Neural progenitor cell (in vitro differentiated cells): ENCODE results near the gene LRFN2. TPM values are rescaled to one million over a fixed set of nuclear protein-coding genes. Genes with fewer than 3 reads are reported as not detected.

Experiments
- DNase-seq: peaks from one replicate; pipeline ENCODE4 v3.0.0-alpha.2; 2016; ENCODE audit warnings: low spot score
- H2AFZ ChIP-seq: fragments of 200-600 bp; sonication (generic); replicated peaks from 2 replicates; pipeline ENCODE4 v1.6.1; 2016; ENCODE audit warnings: antibody characterized with exemption
- H3F3A ChIP-seq: fragments of 200-600 bp; sonication (generic); 2 replicates; pipeline ENCODE4 v1.6.1; 2016; ENCODE audit warnings: antibody characterized with exemption, low read depth
- H3K27ac ChIP-seq: fragments of 200-600 bp; sonication (generic); 2 replicates; pipeline ENCODE4 v1.5.1; 2016; ENCODE audit warnings: mild to moderate bottlenecking
- H3K27me3 ChIP-seq: fragments of 200-600 bp; sonication (generic); 2 replicates; pipeline ENCODE4 v1.6.1; 2016; ENCODE audit warnings: mild to moderate bottlenecking, moderate library complexity
- H3K36me3 ChIP-seq: fragments of 200-600 bp; sonication (generic); 2 replicates; pipeline ENCODE4 v1.5.1; 2016
- H3K4me1 ChIP-seq: fragments of 200-600 bp; sonication (generic); 2 replicates; pipeline ENCODE4 v1.6.1; 2016; ENCODE audit warnings: mixed run types
- H3K4me2 ChIP-seq: fragments of 200-600 bp; sonication (generic); 2 replicates; pipeline ENCODE4 v1.6.1; 2016
- H3K4me3 ChIP-seq: fragments of 200-600 bp; sonication (generic); 2 replicates; pipeline ENCODE4 v1.5.1; 2016
- H3K79me2 ChIP-seq: fragments of 200-600 bp; sonication (generic); 2 replicates; pipeline ENCODE4 v1.6.1; 2016; ENCODE audit warnings: low read depth
- H3K9ac ChIP-seq: fragments of 200-600 bp; sonication (generic); 2 replicates; pipeline ENCODE4 v1.6.1; 2016
- H3K9me3 ChIP-seq: fragments of 200-600 bp; sonication (generic); 2 replicates; pipeline ENCODE4 v1.5.1; 2016; ENCODE audit warnings: low read depth
- H4K20me1 ChIP-seq: fragments of 200-600 bp; sonication (generic); 2 replicates; pipeline ENCODE4 v1.6.1; 2016; ENCODE audit warnings: low read depth
- H3K27ac Mint-ChIP-seq: 3 replicates; pipeline ENCODE4 v1.8.0; 2021; ENCODE audit warnings: mixed read lengths
- H3K27me3 Mint-ChIP-seq: 2 replicates; pipeline ENCODE4 v1.8.0; 2022; ENCODE audit warnings: low read depth, mild to moderate bottlenecking, inconsistent platforms, moderate library complexity, mixed read lengths; ENCODE audit not compliant: insufficient read depth
- H3K36me3 Mint-ChIP-seq: 3 replicates; pipeline ENCODE4 v1.8.0; 2021; ENCODE audit warnings: mixed read lengths
- H3K4me1 Mint-ChIP-seq: 3 replicates; pipeline ENCODE4 v1.8.0; 2021; ENCODE audit warnings: mixed read lengths
- H3K4me3 Mint-ChIP-seq: 3 replicates; pipeline ENCODE4 v1.8.0; 2021; ENCODE audit warnings: mild to moderate bottlenecking, moderate library complexity, mixed read lengths
- H3K9me3 Mint-ChIP-seq: 3 replicates; pipeline ENCODE4 v1.8.0; 2020; ENCODE audit warnings: mixed read lengths
- CTCF ChIP-seq: fragments of 200-600 bp; sonication (generic); IDR thresholded peaks from 2 replicates; pipeline ENCODE4 v1.5.1; 2017; ENCODE audit warnings: antibody characterized with exemption, mild to moderate bottlenecking
- EZH2 ChIP-seq: fragments of 200-600 bp; sonication (generic); IDR thresholded peaks from 2 replicates; pipeline ENCODE4 v1.6.1; 2017; ENCODE audit warnings: antibody characterized with exemption, mild to moderate bottlenecking, moderate library complexity
- EZH2phosphoT487 ChIP-seq: fragments of 200-600 bp; sonication (generic); IDR thresholded peaks from 2 replicates; pipeline ENCODE4 v1.6.1; 2017; ENCODE audit warnings: antibody characterized with exemption
- total RNA-seq: library from RNA; depleted of rRNA; stranded (reverse); fragments of >200 nt; gene quantifications from 2 replicates; pipeline ENCODE4 v1.2.3, GENCODE V29; 2015; ENCODE audit warnings: low replicate concordance

LRFN2 gene
- total RNA-seq, 1 donor from 2014 or later, result not detected

GRCh38 chr6:40439026-40439800 lies 148.0 kb downstream of the LRFN2 start:
- Histone ChIP-seq H3K27ac (no peak overlapping the region), H3F3A (no peaks in the 10 kb centered on the region), H3K4me2 (no peak overlapping the region), H3K27me3 (no peaks in the 10 kb centered on the region), H4K20me1 (no peaks in the 10 kb centered on the region), H3K9me3 (no peaks in the 10 kb centered on the region), H2AFZ (no peak overlapping the region), H3K4me3 (no peak overlapping the region), H3K79me2 (no peaks in the 10 kb centered on the region), H3K36me3 (no peaks in the 10 kb centered on the region), H3K9ac (no peak overlapping the region), H3K4me1 (peaks cover 9% of the 10 kb centered on the region)
- H3K4me3 Mint-ChIP-seq, result no peak overlapping the region
- no peaks in the 10 kb centered on the region for H3K36me3 Mint-ChIP-seq
- peaks cover 10% of the 10 kb centered on the region for H3K4me1 Mint-ChIP-seq
- DNase-seq, result no peak
- no peak overlapping the region for H3K27ac Mint-ChIP-seq
- peaks cover 11% of the 10 kb centered on the region for H3K27me3 Mint-ChIP-seq
- no peaks in the 10 kb centered on the region for H3K9me3 Mint-ChIP-seq
- TF ChIP-seq EZH2phosphoT487 (no peak), CTCF (no peak)

GRCh38 chr6:40438246-40438887 lies 148.8 kb downstream of the LRFN2 start:
- Histone ChIP-seq H3K4me1 (peaks cover 9% of the 10 kb centered on the region), H3K36me3 (no peaks in the 10 kb centered on the region), H4K20me1 (no peaks in the 10 kb centered on the region), H2AFZ (no peak overlapping the region), H3K4me3 (no peak overlapping the region), H3K79me2 (no peaks in the 10 kb centered on the region), H3K27me3 (no peaks in the 10 kb centered on the region), H3K27ac (no peak overlapping the region), H3K9me3 (no peaks in the 10 kb centered on the region), H3K4me2 (no peak overlapping the region), H3F3A (no peaks in the 10 kb centered on the region), H3K9ac (no peak overlapping the region)
- Mint-ChIP-seq H3K27me3 (peaks cover 11% of the 10 kb centered on the region), H3K36me3 (no peaks in the 10 kb centered on the region), H3K9me3 (no peaks in the 10 kb centered on the region), H3K27ac (no peak overlapping the region), H3K4me1 (peaks cover 10% of the 10 kb centered on the region), H3K4me3 (no peak overlapping the region)
- DNase-seq, result no peak
- TF ChIP-seq EZH2phosphoT487 (no peak), EZH2 (no peak), CTCF (no peak)

GRCh38 chr6:40437631-40438030 lies 149.5 kb downstream of the LRFN2 start:
- Mint-ChIP-seq H3K36me3 (no peaks in the 10 kb centered on the region), H3K27me3 (peaks cover 11% of the 10 kb centered on the region), H3K4me3 (no peak overlapping the region), H3K9me3 (no peaks in the 10 kb centered on the region), H3K27ac (no peak overlapping the region), H3K4me1 (peaks cover 10% of the 10 kb centered on the region)
- H3K79me2 ChIP-seq, result no peaks in the 10 kb centered on the region
- no peaks in the 10 kb centered on the region for H3K27me3 ChIP-seq
- TF ChIP-seq EZH2phosphoT487, result no peak
- no peak for TF ChIP-seq EZH2
- no peak for TF ChIP-seq CTCF
- H3K36me3 ChIP-seq, result no peaks in the 10 kb centered on the region
- no peaks in the 10 kb centered on the region for H3F3A ChIP-seq
- H3K4me1 ChIP-seq, result peaks cover 9% of the 10 kb centered on the region
- no peaks in the 10 kb centered on the region for H3K9me3 ChIP-seq
- no peak overlapping the region for H3K27ac ChIP-seq
- no peak overlapping the region for H3K4me3 ChIP-seq
- no peak overlapping the region for H2AFZ ChIP-seq
- H3K9ac ChIP-seq, result no peak overlapping the region
- no peak for DNase-seq
- H3K4me2 ChIP-seq, result no peak overlapping the region
- H4K20me1 ChIP-seq, result no peaks in the 10 kb centered on the region
